GM18870 (cell line): ENCODE data around the gene FAM50A.

Experiments used
- ATAC-seq: cut with Tn5 transposase; IDR thresholded peaks from one replicate; pipeline ENCODE4 v1.9.1; 2021; ENCODE audit warnings: moderate library complexity; ENCODE audit not compliant: unreplicated experiment

The FAM50A gene

DNA sequence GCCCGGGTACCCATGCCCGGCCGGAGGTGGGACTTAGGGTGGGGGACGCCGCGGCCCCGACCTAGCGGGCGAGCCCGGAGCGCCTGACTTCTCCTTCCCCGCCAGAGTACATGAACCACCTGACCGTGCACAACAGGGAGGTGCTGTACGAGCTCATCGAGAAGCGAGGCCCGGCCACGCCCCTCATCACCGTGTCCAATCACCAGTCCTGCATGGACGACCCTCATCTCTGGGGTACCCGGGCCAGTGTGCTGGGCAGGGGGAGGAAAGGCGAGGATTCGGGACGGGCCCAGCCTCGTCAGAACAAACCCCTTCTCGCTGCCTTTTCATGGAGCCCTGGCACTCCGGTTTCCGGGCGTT lies 32.0 kb upstream of the FAM50A start:
- no peak for ATAC-seq

DNA sequence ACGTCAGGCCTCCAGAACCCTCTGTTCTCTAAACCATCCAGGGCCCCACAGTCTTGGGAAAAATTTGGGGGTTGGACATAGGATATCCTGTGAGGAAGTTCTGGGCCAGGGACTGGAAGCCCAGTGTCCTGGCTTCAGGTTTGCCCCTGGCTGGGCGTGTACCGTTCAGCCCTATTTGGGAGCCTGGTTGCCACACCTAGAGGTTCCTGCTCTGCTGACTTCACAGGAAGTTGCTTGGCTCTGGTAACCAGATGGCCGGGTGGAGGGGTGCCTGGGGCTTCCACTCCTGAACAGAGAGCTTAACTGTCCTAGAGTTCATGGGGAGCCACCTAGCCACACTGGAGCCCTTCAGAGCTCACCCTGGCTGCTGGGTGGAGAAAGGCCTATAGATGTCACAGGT lies 31.5 kb upstream of the FAM50A start:
- ATAC-seq: no peak

- no peak for ATAC-seq
These were observed 30.8 kb upstream of the FAM50A start for GRCh38 chrX:154413142-154413541.

DNA sequence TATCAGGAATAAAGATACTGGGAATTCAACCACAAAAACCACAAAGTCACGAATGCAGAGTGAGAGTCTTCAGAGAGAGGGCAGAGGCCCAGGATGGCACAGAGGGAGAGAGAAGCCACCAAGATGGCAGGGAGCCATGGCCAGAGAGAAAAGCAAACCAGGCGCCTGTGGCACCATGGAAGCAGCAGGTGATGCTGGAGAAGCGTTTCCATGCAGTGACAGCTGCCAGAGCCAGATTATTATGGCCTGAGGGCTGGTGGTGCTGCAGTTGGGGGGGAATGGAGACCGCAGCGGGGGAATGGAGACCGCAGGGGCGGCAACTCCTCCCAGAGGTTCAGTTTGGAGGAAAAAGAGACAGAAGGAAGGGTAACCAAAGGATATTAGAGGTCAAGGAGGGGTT lies 26.8 kb upstream of the FAM50A start:
- no peak for ATAC-seq

DNA sequence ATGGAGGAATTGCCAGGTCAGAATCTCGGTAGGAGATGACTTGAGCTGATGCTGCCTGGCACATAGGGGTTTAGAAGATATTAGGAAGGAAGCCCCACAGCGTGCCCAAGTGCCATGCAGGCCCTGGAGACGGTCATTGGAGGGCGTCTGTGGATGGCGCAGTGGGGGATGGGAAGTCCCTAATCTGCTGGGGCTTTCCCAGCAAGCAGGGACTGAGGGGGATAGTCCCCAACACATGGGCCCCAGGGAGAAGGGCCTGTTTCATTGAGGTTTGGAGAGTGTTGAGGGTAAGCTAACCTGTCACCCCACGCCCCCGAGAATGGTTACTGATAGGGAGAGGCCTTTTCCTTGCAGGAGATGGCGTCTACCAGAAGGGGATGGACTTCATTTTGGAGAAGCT lies 24.8 kb upstream of the FAM50A start:
- ATAC-seq: no peak

GRCh38 chrX:154419688-154420401 lies 24.1 kb upstream of the FAM50A start:
- no peak for ATAC-seq

- no peak for ATAC-seq
These were observed 23.6 kb upstream of the FAM50A start for GRCh38 chrX:154420402-154420756.

DNA sequence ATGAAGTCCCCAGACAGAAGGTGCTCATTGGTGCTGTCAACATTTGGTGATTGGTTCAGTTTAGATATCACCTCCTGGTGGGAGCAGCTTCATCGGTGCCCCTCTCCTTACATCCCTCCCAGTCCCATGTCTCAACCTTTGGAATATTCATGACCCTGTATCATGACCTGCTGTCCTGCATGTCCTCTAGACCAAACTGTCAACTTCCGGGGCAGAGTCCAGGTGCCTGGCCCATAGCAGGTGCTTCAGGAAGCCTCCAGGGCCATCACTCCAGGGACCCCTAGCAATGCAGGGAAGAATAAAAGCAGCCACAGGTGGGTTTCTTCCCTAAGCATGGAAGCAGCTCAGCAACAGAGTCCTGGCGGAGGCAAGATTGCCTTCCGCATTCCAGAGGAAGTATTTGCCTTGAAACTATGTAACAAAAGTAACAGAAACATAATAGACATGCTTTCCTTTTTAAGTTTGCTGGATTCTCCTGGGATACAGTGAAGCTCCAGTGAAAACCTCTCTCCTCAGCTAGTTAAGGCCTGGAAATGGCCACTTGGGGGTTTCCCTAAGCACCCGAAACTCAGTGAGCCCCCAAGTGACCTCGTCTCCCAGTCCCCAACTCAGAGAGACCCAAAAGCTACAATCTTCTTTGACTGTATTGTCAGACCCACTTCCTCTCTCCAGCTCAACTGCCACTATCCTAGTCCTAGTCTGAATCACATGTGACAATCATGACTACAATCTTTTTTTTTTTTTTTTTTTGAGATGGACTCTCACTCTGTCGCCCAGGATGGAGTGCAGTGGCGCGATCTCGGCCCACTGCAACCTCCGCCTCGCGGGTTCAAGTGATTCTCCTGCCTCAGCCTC lies 16.8 kb upstream of the FAM50A start:
- ATAC-seq: no peak

GRCh38 chrX:154428176-154429171 lies 15.5 kb upstream of the FAM50A start, which contains the start of gene ATP6AP1:
TSS of gene ATP6AP1 (plus strand) at chrX:154428677. CDS start at chrX:154428693, 16 bp downstream.
- ATAC-seq: peak; percentile 75

GRCh38 chrX:154429711-154430110 lies 14.2 kb upstream of the FAM50A start:
- no peak for ATAC-seq

- ATAC-seq: no peak
These were observed 13.5 kb upstream of the FAM50A start for GRCh38 chrX:154430479-154430878.

DNA sequence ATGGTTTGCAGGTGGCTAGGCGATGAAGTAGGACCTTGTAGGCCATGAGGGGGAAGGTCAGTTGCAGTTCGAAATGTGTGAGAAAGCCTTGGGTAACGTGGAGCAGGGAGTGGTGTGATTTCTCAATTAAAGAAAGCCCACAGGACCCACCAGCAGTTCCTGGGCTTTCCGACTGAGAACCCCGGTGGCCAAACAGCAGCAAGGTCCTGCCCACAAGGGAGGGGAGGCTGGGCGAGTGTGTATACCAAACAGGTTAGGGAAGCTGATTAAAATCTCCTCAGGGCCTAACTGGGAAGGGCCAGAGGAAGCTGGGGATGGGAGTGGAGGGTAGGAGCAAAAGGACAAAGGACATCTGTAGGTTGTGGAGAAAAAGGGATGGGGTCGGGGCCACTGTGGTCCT lies 13.0 kb upstream of the FAM50A start:
- ATAC-seq: no peak

- ATAC-seq: no peak
These were observed 12.6 kb upstream of the FAM50A start for GRCh38 chrX:154431341-154431740.

DNA sequence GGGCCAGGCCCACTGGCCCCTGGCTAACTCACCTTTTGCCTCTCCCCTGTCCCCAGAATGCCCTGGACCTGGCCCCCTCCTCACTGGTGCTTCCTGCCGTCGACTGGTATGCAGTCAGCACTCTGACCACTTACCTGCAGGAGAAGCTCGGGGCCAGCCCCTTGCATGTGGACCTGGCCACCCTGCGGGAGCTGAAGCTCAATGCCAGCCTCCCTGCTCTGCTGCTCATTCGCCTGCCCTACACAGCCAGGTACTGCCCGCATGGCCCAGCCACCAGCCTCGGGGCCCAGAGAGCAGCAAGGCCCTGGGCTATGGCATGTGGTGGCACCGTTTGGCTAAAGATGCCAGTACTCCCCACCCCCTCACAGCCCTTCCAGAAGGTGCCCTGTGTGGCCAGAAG lies 11.7 kb upstream of the FAM50A start:
- ATAC-seq: no peak

DNA sequence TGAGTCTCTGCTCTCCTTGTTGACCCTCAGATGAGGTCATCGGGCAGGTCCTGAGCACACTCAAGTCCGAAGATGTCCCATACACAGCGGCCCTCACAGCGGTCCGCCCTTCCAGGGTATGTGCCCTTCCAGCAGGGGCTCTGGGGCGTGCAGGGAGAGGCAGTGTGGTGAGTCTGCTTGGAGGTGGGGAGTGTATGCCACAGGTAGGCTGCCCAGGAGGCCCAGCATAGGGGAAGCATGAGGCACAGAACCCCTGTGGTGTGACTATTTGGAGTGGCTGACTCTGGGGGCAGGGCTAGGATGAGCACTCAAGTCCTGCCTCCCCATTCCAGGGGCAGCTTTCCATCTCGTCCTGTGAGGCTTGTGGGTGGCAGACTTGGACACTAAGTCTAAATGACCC lies 10.3 kb upstream of the FAM50A start:
- no peak for ATAC-seq

DNA sequence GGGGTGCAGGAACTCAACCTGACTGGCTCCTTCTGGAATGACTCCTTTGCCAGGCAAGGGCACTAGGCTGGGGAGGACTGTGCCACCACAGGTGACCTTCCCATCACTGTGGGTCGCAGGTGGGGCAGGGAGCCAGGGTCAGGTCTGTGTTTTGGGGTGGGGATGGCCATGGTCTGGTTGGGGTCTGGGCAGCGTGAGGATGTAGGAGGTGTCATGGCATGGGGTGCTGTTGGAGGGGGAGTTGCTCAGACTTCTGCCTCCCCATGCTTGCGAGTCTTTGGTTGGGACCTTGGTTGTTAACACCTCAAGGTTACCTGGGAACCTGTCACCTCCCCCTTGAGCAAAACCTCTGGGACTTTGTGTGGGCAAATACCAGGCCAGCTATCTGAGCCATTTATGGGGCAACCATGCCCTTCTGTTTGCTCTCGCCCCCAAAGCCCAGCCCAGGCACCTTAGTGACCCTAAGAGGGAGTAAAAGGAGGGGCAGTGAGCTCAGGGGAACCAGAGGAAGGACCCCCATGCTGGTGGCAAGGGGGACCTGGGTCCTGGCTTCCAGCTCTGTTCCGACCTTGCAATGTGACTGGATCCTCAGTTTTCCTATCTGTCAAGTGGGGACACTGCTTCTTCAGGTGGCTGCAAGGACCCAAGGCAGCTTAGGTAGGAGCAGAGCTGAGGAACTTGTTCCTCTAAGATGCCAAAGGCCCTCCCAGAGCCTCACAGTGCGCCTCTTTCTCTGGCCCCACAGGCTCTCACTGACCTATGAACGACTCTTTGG lies 9.4 kb upstream of the FAM50A start:
- ATAC-seq: no peak

- no peak for ATAC-seq
These were observed 8.7 kb upstream of the FAM50A start for GRCh38 chrX:154435171-154435733.

- ATAC-seq: no peak
These were observed 7.5 kb upstream of the FAM50A start for GRCh38 chrX:154436374-154436982.

DNA sequence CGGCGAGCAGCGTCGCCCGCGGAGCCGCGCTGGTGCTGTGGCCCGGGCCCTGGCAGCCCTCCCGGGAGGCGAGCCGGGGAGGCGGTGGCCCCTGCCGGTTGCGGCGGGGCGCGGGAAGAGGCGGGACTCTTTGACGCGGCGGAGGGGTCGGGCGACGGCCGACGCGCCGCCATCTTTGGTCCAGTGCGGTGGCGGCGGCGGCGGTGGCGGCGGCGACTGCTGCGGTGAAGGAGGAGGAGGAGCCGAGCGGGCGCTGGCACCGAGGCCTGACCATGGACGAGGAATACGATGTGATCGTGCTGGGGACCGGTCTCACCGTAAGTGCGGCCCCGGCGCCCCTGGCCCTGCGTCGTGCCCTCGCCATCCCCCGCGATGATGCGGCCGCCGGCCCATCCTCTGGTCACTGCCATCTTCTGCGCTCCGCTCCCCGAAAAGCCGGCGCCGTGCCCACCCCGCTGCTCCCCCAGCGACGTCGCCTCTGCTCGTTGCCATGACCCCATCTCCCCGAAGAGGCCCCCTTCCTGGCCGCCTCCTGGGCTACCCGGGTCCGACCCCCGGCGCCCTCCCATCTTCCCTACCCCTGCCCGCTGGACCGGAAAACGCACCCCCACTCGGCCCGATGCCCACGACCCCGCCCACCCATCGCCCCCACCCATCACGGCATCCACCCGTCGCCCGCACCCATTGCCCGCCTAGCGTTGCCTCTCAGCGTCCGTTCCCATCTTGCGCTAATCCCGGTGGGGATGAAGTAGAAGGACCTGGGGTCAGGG lies 6.8 kb upstream of the FAM50A start, which contains the start of gene GDI1:
GDI1 (plus strand) TSS at position 172 of the 770 bp plus-strand sequence; CDS start at position 273, 101 bp downstream.
- ATAC-seq: no peak
